Mesenteric fat pad (tissue), 1 donor: ENCODE results near the gene PCNX2. TPM values are rescaled to one million over a fixed set of nuclear protein-coding genes. Genes with fewer than 3 reads are reported as not detected.
"Not testable (repeated sequence)": the region's sequence is repeated elsewhere in the genome, so short reads cannot be mapped to it uniquely, and the experiment has no call there.

ENCODE experiments used
- DNase-seq: peaks from one replicate; pipeline ENCODE4 v3.0.0-alpha.2; 2020; ENCODE audit warnings: low spot score
- total RNA-seq: library from RNA; stranded (reverse); fragmentation: NEBNext Ultra II Directional; extraction: Animal tissue kit (Norgen Biotek cat#: 25700); gene quantifications from one replicate; pipeline ENCODE4 v1.2.1, GENCODE V29; 2021
- donor health status: DM: yes; HTN: yes; CAD: no.

The PCNX2 gene
- total RNA-seq, 1 donor from 2014 or later, result 6.1 TPM

GRCh38 chr1:233233508-233234040, 62.0 kb downstream of the PCNX2 start:
- no peak for DNase-seq

- DNase-seq, result no peak
Measured at GRCh38 chr1:233230011-233230410, 65.5 kb downstream of the PCNX2 start.

- DNase-seq, result no peak
Measured at GRCh38 chr1:233229288-233229687, 66.2 kb downstream of the PCNX2 start.

GRCh38 chr1:233227930-233228465, 67.5 kb downstream of the PCNX2 start:
- no peak for DNase-seq

GRCh38 chr1:233224311-233224710, 71.2 kb downstream of the PCNX2 start:
- DNase-seq, result no peak

GRCh38 chr1:233217832-233218231, 77.7 kb downstream of the PCNX2 start:
- no peak for DNase-seq

- DNase-seq, result no peak
Measured at GRCh38 chr1:233216009-233216408, 79.5 kb downstream of the PCNX2 start.

- DNase-seq, result no peak
Measured at GRCh38 chr1:233215135-233215760, 80.3 kb downstream of the PCNX2 start.

GRCh38 chr1:233211595-233211994, 83.9 kb downstream of the PCNX2 start:
- no peak for DNase-seq

- DNase-seq, result no peak
Measured at GRCh38 chr1:233211106-233211505, 84.4 kb downstream of the PCNX2 start.

GRCh38 chr1:233209481-233209880, 86.0 kb downstream of the PCNX2 start:
- DNase-seq, result no peak

- DNase-seq, result no peak
Measured at GRCh38 chr1:233208687-233209086, 86.8 kb downstream of the PCNX2 start.

GRCh38 chr1:233197940-233198339, 97.6 kb downstream of the PCNX2 start:
- no peak for DNase-seq

- DNase-seq, result no peak
Measured at GRCh38 chr1:233193741-233194140, 101.8 kb downstream of the PCNX2 start.

GRCh38 chr1:233190987-233191386, 104.5 kb downstream of the PCNX2 start:
- DNase-seq, result no peak

GRCh38 chr1:233189526-233189925, 106.0 kb downstream of the PCNX2 start:
- DNase-seq, result no peak

GRCh38 chr1:233188061-233188460, 107.5 kb downstream of the PCNX2 start:
- DNase-seq, result no peak

GRCh38 chr1:233183226-233184020, 112.1 kb downstream of the PCNX2 start:
- no peak for DNase-seq

GRCh38 chr1:233182587-233182986, 112.9 kb downstream of the PCNX2 start:
- no peak for DNase-seq

GRCh38 chr1:233180641-233181364, 114.7 kb downstream of the PCNX2 start:
- DNase-seq, result no peak

- not testable (repeated sequence) for DNase-seq
Measured at GRCh38 chr1:233179638-233180037, 115.9 kb downstream of the PCNX2 start.

GRCh38 chr1:233172201-233172600, 123.3 kb downstream of the PCNX2 start:
- DNase-seq, result no peak
